Erythroblast (primary cell): ENCODE data around the gene CXCR4.

ENCODE experiments used
- GATA1 ChIP-seq: IDR thresholded peaks from 2 replicates; pipeline ENCODE4 v1.6.1; 2011; ENCODE audit warnings: low read depth, mild to moderate bottlenecking, control low read depth, low read length, moderate library complexity
- POLR2A ChIP-seq: IDR thresholded peaks from 2 replicates; pipeline ENCODE4 v1.6.1; 2011; ENCODE audit warnings: mild to moderate bottlenecking, low read length

- TF ChIP-seq POLR2A: no peak
- TF ChIP-seq GATA1: no peak
Observed at GRCh38 chr2:136129601-136130000, 11.7 kb upstream of the CXCR4 start.
